IPS-18a (cell line): ENCODE measurements around the gene CACFD1.
"Not testable (repeated sequence)": the region's sequence is repeated elsewhere in the genome, so short reads cannot be mapped to it uniquely, and the experiment has no call there.

Source experiments
- H3K27ac ChIP-seq: one replicate; pipeline ENCODE4 v1.5.1; 2013; ENCODE audit warnings: low read length
- H3K27me3 ChIP-seq: one replicate; pipeline ENCODE4 v1.6.1; 2013; ENCODE audit warnings: mild to moderate bottlenecking, low read length; ENCODE audit not compliant: control insufficient read depth, insufficient read depth
- H3K36me3 ChIP-seq: one replicate; pipeline ENCODE4 v1.6.1; 2013; ENCODE audit warnings: low read depth, low read length; ENCODE audit not compliant: control insufficient read depth
- H3K4me1 ChIP-seq: one replicate; pipeline ENCODE4 v1.6.1; 2013; ENCODE audit warnings: low read depth, low read length; ENCODE audit not compliant: control insufficient read depth
- H3K4me3 ChIP-seq: one replicate; pipeline ENCODE4 v1.5.1; 2013; ENCODE audit warnings: low read length
- H3K9ac ChIP-seq: one replicate; pipeline ENCODE4 v1.6.1; 2013; ENCODE audit warnings: mild to moderate bottlenecking, low read length, moderate library complexity
- H3K9me3 ChIP-seq: one replicate; pipeline ENCODE4 v1.6.1; 2013; ENCODE audit warnings: low read depth, low read length; ENCODE audit not compliant: control insufficient read depth

The CACFD1 gene

DNA sequence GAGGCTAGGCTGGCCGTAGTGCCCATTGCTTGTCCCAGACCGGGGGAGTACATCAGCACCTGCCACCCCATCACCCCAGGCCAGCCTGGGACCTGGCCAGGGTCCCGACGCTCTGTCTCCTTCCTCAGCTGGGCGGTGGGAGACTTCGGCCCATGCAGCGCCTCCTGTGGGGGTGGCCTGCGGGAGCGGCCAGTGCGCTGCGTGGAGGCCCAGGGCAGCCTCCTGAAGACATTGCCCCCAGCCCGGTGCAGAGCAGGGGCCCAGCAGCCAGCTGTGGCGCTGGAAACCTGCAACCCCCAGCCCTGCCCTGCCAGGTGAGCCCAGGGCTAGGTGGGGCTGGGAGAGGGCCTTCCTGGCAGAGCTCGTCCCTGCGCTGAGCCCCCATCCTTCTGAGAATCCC is 16.5 kb upstream of the CACFD1 start:
- no peak overlapping the region for H3K27ac ChIP-seq
- no peaks in the 10 kb centered on the region for H3K4me1 ChIP-seq
- no peaks in the 10 kb centered on the region for H3K27me3 ChIP-seq
- no peaks in the 10 kb centered on the region for H3K36me3 ChIP-seq
- no peak overlapping the region for H3K9ac ChIP-seq
- no peak overlapping the region for H3K4me3 ChIP-seq
- no peaks in the 10 kb centered on the region for H3K9me3 ChIP-seq

DNA sequence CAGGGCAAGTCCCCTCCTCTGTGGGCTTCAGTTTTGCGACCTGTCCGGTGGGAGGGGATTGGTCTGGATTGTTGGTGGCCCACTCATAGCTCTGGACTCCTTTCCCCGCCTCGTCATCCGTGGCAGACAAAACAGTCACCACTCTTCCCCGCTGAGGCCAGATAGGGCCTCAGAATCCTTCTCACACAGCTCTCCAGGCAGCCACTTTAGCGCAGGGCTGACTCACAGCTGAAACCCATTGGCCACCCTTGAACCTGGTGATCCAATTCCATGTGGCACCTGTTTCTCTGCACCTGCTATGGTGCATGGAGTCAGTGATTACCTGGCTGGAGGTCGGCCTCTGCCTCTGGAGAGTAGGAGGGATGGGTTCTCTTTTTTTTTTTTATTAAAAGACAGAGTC is 15.8 kb upstream of the CACFD1 start:
- Histone ChIP-seq H3K27me3 (no peaks in the 10 kb centered on the region), H3K4me1 (no peaks in the 10 kb centered on the region)

DNA sequence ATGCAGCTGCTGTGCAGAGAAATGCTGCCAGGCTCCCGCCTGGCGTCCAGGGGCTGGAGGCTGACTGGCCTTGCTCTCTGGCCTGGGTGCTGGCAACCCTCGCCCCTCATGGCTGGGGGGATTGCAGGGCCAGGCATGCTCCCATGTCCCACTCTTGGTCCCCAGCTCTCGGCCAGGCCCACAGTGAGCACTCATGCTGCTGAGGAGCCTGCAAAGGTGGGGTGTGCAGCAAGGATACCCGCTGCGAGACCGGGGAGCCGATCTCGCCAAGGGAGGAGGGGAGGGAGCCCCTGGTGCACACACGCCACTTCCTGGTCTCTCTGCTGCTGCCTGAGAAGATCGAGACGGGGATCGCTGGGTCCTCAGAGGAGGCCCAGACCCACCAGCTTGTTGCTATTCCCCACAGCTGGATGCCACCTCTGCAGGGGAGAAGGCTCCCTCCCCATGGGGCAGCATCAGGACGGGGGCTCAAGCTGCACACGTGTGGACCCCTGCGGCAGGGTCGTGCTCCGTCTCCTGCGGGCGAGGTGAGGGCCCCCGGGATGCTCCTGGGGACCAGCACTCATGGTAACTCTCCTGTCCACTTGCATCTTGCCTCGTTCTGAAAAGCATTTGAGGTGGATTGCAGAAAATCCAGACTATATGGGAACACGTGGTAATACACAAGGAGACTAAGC is 14.3 kb upstream of the CACFD1 start:
- no peaks in the 10 kb centered on the region for H3K27me3 ChIP-seq
- no peak overlapping the region for H3K4me3 ChIP-seq
- H3K36me3 ChIP-seq, result no peaks in the 10 kb centered on the region
- no peaks in the 10 kb centered on the region for H3K9me3 ChIP-seq
- H3K4me1 ChIP-seq, result no peaks in the 10 kb centered on the region
- no peak overlapping the region for H3K27ac ChIP-seq
- H3K9ac ChIP-seq, result no peak overlapping the region

More for the DNA sequence above, 15.8 kb upstream of the CACFD1 start:
- Histone ChIP-seq H3K36me3 (no peaks in the 10 kb centered on the region), H3K27ac (no peak overlapping the region), H3K4me3 (no peak overlapping the region), H3K9me3 (no peaks in the 10 kb centered on the region), H3K9ac (no peak overlapping the region)

DNA sequence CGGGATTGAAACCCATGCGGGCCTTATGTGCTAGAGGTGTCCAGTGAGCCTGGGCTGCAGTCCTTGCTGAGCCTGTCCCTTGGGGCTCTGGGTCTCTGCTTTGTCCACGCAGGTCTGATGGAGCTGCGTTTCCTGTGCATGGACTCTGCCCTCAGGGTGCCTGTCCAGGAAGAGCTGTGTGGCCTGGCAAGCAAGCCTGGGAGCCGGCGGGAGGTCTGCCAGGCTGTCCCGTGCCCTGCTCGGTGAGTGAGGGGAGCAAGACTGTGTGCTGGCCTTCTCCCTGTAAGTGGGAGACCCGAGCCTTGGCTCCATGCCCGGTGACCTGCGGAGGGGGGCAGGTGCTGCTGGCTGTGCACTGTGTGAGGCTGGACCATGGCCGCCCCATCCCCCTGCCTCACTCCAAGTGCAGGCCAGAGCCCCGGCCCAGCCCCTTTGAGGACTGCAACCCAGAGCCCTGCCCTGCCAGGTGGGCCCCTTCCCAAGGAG is 11.2 kb upstream of the CACFD1 start:
- Histone ChIP-seq H3K27me3 (no peaks in the 10 kb centered on the region), H3K36me3 (no peaks in the 10 kb centered on the region)

DNA sequence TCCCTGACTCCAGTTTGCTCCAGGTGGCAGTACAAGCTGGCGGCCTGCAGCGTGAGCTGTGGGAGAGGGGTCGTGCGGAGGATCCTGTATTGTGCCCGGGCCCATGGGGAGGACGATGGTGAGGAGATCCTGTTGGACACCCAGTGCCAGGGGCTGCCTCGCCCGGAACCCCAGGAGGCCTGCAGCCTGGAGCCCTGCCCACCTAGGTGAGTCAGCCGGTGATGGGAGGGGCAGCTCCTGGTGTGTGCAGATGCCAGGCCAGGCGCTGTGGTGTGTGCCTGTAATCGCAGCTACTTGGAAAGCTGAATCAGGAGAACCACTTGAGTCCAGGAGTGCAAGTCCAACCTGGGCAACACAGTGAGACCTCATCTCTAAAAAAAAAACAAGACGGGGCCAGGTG is 10.0 kb upstream of the CACFD1 start:
- H3K27me3 ChIP-seq, result no peaks in the 10 kb centered on the region
- no peak overlapping the region for H3K27ac ChIP-seq
- H3K9me3 ChIP-seq, result no peaks in the 10 kb centered on the region
- no peaks in the 10 kb centered on the region for H3K36me3 ChIP-seq
- no peaks in the 10 kb centered on the region for H3K4me1 ChIP-seq
- H3K4me3 ChIP-seq, result no peak overlapping the region
- H3K9ac ChIP-seq, result no peak overlapping the region

More for the DNA sequence above, 11.2 kb upstream of the CACFD1 start:
- no peak overlapping the region for H3K9ac ChIP-seq
- no peak overlapping the region for H3K27ac ChIP-seq
- H3K4me3 ChIP-seq, result no peak overlapping the region
- H3K9me3 ChIP-seq, result no peaks in the 10 kb centered on the region
- H3K4me1 ChIP-seq, result no peaks in the 10 kb centered on the region

DNA sequence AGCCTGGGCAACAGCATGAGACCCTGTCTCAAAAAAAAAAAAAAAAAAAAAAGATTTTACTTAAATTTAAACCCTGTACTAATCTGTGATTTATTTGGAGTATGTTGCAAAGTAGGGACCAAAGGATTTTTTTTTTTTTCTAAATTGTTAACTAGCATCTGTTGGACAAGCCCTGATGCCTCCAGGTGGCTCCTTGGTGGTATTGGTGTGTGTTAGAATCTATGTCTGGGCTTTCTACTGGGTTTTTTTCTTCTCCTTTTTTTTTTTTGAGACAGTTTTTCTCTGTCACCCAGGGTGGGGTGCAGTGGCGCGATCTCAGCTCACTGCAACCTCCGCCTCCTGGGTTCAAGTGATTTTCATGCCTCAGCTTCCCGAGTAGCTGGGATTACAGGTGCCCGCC is 7.9 kb upstream of the CACFD1 start:
- not testable (repeated sequence) for H3K4me3 ChIP-seq, H3K4me1 ChIP-seq

DNA sequence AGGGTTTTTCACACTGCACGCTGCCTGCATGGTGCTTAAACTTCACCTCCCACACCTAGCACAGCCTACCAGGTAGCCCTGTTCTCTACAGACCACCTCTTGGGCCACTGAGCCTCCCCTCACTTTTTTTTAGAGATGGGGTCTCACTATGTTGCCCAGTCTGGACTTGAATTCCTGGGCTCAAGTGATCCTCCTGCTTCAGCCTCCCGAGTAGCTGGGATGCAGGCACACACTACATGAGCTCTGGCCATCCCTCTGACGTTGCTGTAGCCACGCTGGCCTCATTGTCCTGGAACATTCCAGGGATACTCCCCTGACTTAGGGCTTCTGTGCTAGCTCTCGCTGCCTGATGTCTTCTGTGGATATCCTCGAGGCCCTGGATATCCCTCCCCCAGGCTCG is 7.2 kb upstream of the CACFD1 start:
- Histone ChIP-seq H3K4me3 (no peak overlapping the region), H3K27ac (no peak overlapping the region), H3K27me3 (no peaks in the 10 kb centered on the region), H3K4me1 (no peaks in the 10 kb centered on the region), H3K36me3 (no peaks in the 10 kb centered on the region), H3K9me3 (no peaks in the 10 kb centered on the region), H3K9ac (no peak overlapping the region)

More for the DNA sequence above, 7.9 kb upstream of the CACFD1 start:
- not testable (repeated sequence) for H3K9ac ChIP-seq, H3K27me3 ChIP-seq, H3K9me3 ChIP-seq, H3K27ac ChIP-seq, H3K36me3 ChIP-seq

DNA sequence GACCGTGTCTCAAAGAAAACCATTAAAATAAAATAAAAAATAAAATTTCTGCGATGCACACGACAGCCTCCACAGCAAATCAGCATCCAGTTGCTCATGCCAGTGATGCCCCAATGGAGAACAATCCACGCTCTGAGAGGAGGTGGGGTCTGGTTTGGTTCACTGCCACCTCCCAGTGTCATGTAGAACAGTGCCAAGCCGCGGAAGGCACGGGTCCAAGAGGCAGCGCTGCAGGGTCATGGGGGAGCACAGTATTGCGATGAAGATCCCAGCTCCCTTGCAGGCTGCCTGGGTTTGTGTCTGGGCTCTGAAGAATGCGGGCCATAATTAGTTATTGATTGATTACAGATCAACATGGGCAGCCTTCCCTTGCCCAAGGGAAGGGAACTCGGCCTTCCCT is 6.1 kb upstream of the CACFD1 start:
- H3K4me1 ChIP-seq, result no peaks in the 10 kb centered on the region
- H3K27ac ChIP-seq, result no peak overlapping the region
- H3K4me3 ChIP-seq, result no peak overlapping the region
- H3K27me3 ChIP-seq, result peaks cover 3% of the 10 kb centered on the region
- H3K36me3 ChIP-seq, result no peaks in the 10 kb centered on the region
- H3K9ac ChIP-seq, result no peak overlapping the region
- no peaks in the 10 kb centered on the region for H3K9me3 ChIP-seq

DNA sequence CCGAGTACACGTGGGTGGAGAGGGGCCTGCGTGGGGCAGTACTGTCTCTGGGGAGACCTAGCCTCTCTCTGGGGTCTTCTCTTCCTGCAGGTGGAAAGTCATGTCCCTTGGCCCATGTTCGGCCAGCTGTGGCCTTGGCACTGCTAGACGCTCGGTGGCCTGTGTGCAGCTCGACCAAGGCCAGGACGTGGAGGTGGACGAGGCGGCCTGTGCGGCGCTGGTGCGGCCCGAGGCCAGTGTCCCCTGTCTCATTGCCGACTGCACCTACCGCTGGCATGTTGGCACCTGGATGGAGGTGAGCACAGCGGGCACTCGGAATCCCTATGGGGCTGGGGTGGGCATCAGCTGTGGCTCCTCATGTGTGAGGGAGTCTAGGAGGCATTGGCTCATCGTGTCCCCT is 5.5 kb upstream of the CACFD1 start:
- peaks cover 7% of the 10 kb centered on the region for H3K27me3 ChIP-seq
- H3K4me1 ChIP-seq, result no peaks in the 10 kb centered on the region
- H3K9ac ChIP-seq, result no peak overlapping the region
- no peaks in the 10 kb centered on the region for H3K9me3 ChIP-seq
- H3K36me3 ChIP-seq, result no peaks in the 10 kb centered on the region
- no peak overlapping the region for H3K27ac ChIP-seq
- H3K4me3 ChIP-seq, result no peak overlapping the region

DNA sequence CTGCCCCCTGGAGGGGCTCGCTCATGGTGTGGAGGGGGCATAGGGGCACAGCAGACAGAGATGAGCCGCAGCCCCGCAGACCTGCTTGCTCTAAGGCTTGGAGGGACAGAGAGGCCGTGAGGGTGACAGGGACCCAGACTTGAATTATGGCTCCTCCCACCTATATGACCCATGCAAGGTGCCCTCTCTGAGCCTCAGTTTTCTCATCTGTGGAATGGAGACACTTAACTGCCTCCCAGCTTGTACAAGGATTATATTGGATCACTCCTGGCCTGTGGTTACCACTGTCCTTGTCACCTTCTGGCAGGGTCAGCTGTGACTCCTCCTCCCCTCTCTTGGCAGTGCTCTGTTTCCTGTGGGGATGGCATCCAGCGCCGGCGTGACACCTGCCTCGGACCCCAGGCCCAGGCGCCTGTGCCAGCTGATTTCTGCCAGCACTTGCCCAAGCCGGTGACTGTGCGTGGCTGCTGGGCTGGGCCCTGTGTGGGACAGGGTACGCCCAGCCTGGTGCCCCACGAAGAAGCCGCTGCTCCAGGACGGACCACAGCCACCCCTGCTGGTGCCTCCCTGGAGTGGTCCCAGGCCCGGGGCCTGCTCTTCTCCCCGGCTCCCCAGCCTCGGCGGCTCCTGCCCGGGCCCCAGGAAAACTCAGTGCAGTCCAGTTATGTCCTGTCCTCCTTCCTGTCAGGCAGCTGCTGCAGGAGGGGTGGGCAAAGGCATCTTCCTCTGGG is 4.7 kb upstream of the CACFD1 start:
- Histone ChIP-seq H3K27me3 (peaks cover 7% of the 10 kb centered on the region), H3K9me3 (no peaks in the 10 kb centered on the region), H3K4me1 (no peaks in the 10 kb centered on the region), H3K4me3 (no peak overlapping the region), H3K36me3 (no peaks in the 10 kb centered on the region), H3K27ac (no peak overlapping the region), H3K9ac (no peak overlapping the region)

DNA sequence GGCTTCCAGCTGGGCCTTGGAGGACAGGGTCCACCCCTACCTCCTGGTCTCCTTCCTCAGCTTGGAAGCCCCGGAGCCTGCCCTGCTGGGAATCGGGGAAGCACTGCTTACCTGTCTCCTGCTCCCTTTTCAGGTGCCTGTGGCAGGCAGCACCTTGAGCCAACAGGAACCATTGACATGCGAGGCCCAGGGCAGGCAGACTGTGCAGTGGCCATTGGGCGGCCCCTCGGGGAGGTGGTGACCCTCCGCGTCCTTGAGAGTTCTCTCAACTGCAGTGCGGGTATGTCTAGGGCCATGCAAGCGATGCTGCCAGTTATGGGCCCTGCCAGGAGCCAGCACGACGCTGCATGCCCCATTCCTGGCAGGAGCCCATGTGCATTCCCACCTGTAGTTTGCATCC is 3.8 kb upstream of the CACFD1 start:
- Histone ChIP-seq H3K4me1 (peaks cover 1% of the 10 kb centered on the region), H3K9ac (no peak overlapping the region), H3K4me3 (no peak overlapping the region), H3K9me3 (no peaks in the 10 kb centered on the region), H3K36me3 (no peaks in the 10 kb centered on the region), H3K27me3 (peaks cover 7% of the 10 kb centered on the region), H3K27ac (no peak overlapping the region)

DNA sequence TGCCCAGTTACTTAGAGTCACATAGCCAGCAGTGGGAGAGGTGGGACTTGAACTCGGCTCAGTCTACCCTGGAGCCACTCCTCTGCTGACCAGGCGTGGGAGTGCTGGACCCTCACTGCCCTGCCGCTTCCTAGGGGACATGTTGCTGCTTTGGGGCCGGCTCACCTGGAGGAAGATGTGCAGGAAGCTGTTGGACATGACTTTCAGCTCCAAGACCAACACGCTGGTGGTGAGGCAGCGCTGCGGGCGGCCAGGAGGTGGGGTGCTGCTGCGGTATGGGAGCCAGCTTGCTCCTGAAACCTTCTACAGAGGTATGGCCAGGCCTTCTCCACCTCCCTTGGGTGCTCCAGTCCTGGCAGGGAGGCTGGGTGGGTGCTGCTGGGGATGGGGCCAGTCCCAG is 3.4 kb upstream of the CACFD1 start:
- H3K9ac ChIP-seq, result no peak overlapping the region
- H3K4me3 ChIP-seq, result no peak overlapping the region
- peaks cover 7% of the 10 kb centered on the region for H3K27me3 ChIP-seq
- no peak overlapping the region for H3K27ac ChIP-seq
- no peaks in the 10 kb centered on the region for H3K36me3 ChIP-seq
- no peaks in the 10 kb centered on the region for H3K9me3 ChIP-seq
- peaks cover 4% of the 10 kb centered on the region for H3K4me1 ChIP-seq
